ENCODE measurements around the gene RNU6-8.

The RNU6-8 gene

DNA sequence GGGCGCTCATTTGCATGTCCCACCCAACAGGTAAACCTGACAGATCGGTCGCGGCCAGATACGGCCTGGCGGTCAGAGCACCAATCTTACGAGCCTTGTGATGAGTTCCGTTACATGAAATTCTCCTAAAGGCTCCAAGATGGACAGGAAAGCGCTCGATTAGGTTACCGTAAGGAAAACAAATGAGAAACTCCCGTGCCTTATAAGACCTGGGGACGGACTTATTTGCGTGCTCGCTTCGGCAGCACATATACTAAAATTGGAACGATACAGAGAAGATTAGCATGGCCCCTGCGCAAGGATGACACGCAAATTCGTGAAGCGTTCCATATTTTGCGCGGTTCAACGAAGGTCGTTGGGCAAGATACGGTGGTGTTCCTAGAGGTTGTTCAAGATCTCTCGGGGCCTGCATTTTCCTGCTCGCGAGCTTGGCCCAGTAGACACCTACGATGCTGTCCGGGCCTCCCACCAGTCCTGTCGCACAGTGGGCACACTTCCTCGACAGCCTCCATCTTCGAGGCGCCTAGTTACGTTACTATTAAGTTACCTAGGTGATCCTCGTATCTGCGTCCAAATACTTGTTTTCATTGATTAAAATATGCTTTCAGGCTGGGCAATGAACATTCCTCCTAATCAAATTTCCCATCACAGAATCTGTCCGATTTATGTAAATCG, 1.1 kb downstream of the RNU6-8 start, which contains the start of gene RNU6-7 (continued):
- no peak; the same call in 1 of the 2 replicates for TF ChIP-seq ZNF501 (tag by site-specific recombination; IDR thresholded peaks at IDR 0.05)
- TF ChIP-seq BCL6B (tag by site-specific recombination; IDR thresholded peaks at IDR 0.05) = peak; percentile 95
- TF ChIP-seq ZNF626 (tag by site-specific recombination; IDR thresholded peaks at IDR 0.05) = no peak
- TF ChIP-seq ZNF335 (tag by site-specific recombination; conservative IDR thresholded peaks at IDR 0.05) = peak; percentile 62
- 0 out of 2 replicates have a peak, but pooled peaks have one; percentile 33 for TF ChIP-seq GLIS2 (tag by site-specific recombination; IDR thresholded peaks at IDR 0.05)
- no peak for TF ChIP-seq MYNN (tag by site-specific recombination; IDR thresholded peaks at IDR 0.05; ENCODE audit: borderline replicate concordance)
- TF ChIP-seq, protein P1, sequence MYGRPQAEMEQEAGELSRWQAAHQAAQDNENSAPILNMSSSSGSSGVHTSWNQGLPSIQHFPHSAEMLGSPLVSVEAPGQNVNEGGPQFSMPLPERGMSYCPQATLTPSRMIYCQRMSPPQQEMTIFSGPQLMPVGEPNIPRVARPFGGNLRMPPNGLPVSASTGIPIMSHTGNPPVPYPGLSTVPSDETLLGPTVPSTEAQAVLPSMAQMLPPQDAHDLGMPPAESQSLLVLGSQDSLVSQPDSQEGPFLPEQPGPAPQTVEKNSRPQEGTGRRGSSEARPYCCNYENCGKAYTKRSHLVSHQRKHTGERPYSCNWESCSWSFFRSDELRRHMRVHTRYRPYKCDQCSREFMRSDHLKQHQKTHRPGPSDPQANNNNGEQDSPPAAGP (tag by site-specific recombination; IDR thresholded peaks at IDR 0.05) = peak; percentile 62; the same call in 1 of the 2 replicates
- no peak for TF ChIP-seq BCL11A (tag by site-specific recombination; IDR thresholded peaks at IDR 0.05; ENCODE audit: low read depth)
- peak; percentile 62 for TF ChIP-seq SP7 (tag by site-specific recombination; IDR thresholded peaks at IDR 0.05)
- peak; percentile 56 for TF ChIP-seq SP3 (tag by site-specific recombination; IDR thresholded peaks at IDR 0.05)
- TF ChIP-seq ZFHX2 (tag by site-specific recombination; conservative IDR thresholded peaks at IDR 0.05) = peak; percentile 54
- TF ChIP-seq ELK4 (IDR thresholded peaks at IDR 0.05; ENCODE audit: borderline replicate concordance, low read depth, low read length) = no peak
- peak; percentile 53 for TF ChIP-seq ZNF2 (tag by site-specific recombination; IDR thresholded peaks at IDR 0.05)
- TF ChIP-seq ZNF341 (tag by site-specific recombination; IDR thresholded peaks at IDR 0.05; ENCODE audit: low read depth) = no peak
- TF ChIP-seq ZBTB6 (tag by site-specific recombination; IDR thresholded peaks at IDR 0.05) = no peak
- TF ChIP-seq ZNF621 (tag by site-specific recombination; IDR thresholded peaks at IDR 0.05) = no peak
- 0 out of 2 replicates have a peak, but pooled peaks have one; percentile 38 for TF ChIP-seq ZNF561 (tag by site-specific recombination; IDR thresholded peaks at IDR 0.05; ENCODE audit: borderline replicate concordance)
- peak; percentile 95 for TF ChIP-seq ZNF558 (tag by site-specific recombination; IDR thresholded peaks at IDR 0.05)
- TF ChIP-seq ZNF416 (tag by site-specific recombination; IDR thresholded peaks at IDR 0.05) = no peak
- TF ChIP-seq ZNF629 (tag by site-specific recombination; IDR thresholded peaks at IDR 0.05) = peak; percentile 61
- TF ChIP-seq ZNF302 (tag by site-specific recombination; IDR thresholded peaks at IDR 0.05; ENCODE audit: low read depth) = no peak
- TF ChIP-seq ZNF76 (tag by site-specific recombination; IDR thresholded peaks at IDR 0.05; ENCODE audit: borderline replicate concordance, low read depth) = peak; percentile 85
- TF ChIP-seq ZNF830 (tag by site-specific recombination; IDR thresholded peaks at IDR 0.05; ENCODE audit: low read depth) = no peak
- TF ChIP-seq HOXD13 (CRISPR knock-in tag; IDR thresholded peaks at IDR 0.05; ENCODE audit: borderline replicate concordance) = no peak
- TF ChIP-seq, protein P2, sequence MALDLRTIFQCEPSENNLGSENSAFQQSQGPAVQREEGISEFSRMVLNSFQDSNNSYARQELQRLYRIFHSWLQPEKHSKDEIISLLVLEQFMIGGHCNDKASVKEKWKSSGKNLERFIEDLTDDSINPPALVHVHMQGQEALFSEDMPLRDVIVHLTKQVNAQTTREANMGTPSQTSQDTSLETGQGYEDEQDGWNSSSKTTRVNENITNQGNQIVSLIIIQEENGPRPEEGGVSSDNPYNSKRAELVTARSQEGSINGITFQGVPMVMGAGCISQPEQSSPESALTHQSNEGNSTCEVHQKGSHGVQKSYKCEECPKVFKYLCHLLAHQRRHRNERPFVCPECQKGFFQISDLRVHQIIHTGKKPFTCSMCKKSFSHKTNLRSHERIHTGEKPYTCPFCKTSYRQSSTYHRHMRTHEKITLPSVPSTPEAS (tag by site-specific recombination; IDR thresholded peaks at IDR 0.05) = peak; percentile 36; the same call in 1 of the 2 replicates
- TF ChIP-seq GFI1B (tag by site-specific recombination; IDR thresholded peaks at IDR 0.05) = peak; percentile 4; the same call in 1 of the 2 replicates
- TF ChIP-seq KLF1 (tag by site-specific recombination; IDR thresholded peaks at IDR 0.05) = no peak; the same call in 1 of the 2 replicates
- TF ChIP-seq ZNF146 (tag by site-specific recombination; IDR thresholded peaks at IDR 0.05) = 0 out of 2 replicates have a peak, but pooled peaks have one; percentile 2
- TF ChIP-seq ZNF645 (tag by site-specific recombination; IDR thresholded peaks at IDR 0.05) = no peak
- no peak for TF ChIP-seq ZBTB11 (tag by site-specific recombination; conservative IDR thresholded peaks at IDR 0.05; ENCODE audit: low read depth)

All from HEK293 (cell line).